Left ventricle myocardium superior (tissue), 1 donor: ENCODE measurements around the gene ACTRT2. TPM values are rescaled to one million over a fixed set of nuclear protein-coding genes. Genes with fewer than 3 reads are reported as not detected.

Experiments used
- ATAC-seq: fragments of 200-7000 bp; cut with Tn5 transposase; one replicate; pipeline ENCODE4 v1.9.1; 2020; ENCODE audit warnings: mild to moderate bottlenecking, moderate library complexity
- DNase-seq: peaks from one replicate; pipeline ENCODE4 v3.0.0-alpha.2; 2020
- intact Hi-C: fragments of 100-400 bp; cut with micrococcal nuclease; formaldehyde crosslinking; loops from one replicate; pipeline ENCODE4 v1.11.0; 2022
- total RNA-seq: library from RNA; stranded (reverse); fragmentation: NEBNext Ultra II Directional; extraction: Animal tissue kit (Norgen Biotek cat#: 25700); gene quantifications from one replicate; pipeline ENCODE4 v1.2.1, GENCODE V29; 2021
- donor health status: DM: no; HTN: yes; CAD: no; lungs with severe emphysema.

The ACTRT2 gene
- total RNA-seq, 1 donor from 2014 or later, result not detected

- no peak for ATAC-seq
Observed at GRCh38 chr1:3071565-3072390, 50.5 kb downstream of the ACTRT2 start.

More at GRCh38 chr1:3071565-3072390, 50.5 kb downstream of the ACTRT2 start:
- DNase-seq, result peak; percentile 47
- intact Hi-C loops, result no loop called here

Other genes with a start within 250 kb of the ACTRT2 start
- 0.59 TPM for gene TTC34, start 219.8 kb upstream of the ACTRT2 start, total RNA-seq
- gene PRDM16, start 47.7 kb downstream of the ACTRT2 start, total RNA-seq, result 17.7 TPM